B cell (primary cell): Measurements from ENCODE around the gene RAD51B. TPM values are rescaled to one million over a fixed set of nuclear protein-coding genes. Genes with fewer than 3 reads are reported as not detected.

ENCODE experiments used
- ATAC-seq: fragments of 200-7000 bp; cut with Tn5 transposase; one replicate; pipeline ENCODE4 v1.10.0; 2021; ENCODE audit warnings: low read depth, mild to moderate bottlenecking, moderate number of reproducible peaks, moderate library complexity
- CTCF ChIA-PET: fragments of 350-600 bp; sonication (Branson Sonifier 250); formaldehyde crosslinking; loops from one replicate; lab custom pipeline; 2021; ENCODE audit warnings: antibody characterized with exemption, inconsistent platforms; lab: Charles Lee
- POLR2A ChIA-PET: fragments of 350-600 bp; sonication (Branson Sonifier 250); formaldehyde crosslinking; loops from one replicate; lab custom pipeline; 2021; ENCODE audit warnings: antibody characterized with exemption; lab: Charles Lee
- DNase-seq: peaks from one replicate; pipeline ENCODE4 v3.0.0; 2013
- H2AFZ ChIP-seq: 2 replicates; pipeline ENCODE4 v1.6.1; 2012; ENCODE audit warnings: mild to moderate bottlenecking, low read depth, low read length; ENCODE audit not compliant: insufficient read depth, poor library complexity, severe bottlenecking
- H3K27ac ChIP-seq, 2 donors: 1 replicate in 1 of 2; 2 replicates in 1 of 2; pipeline ENCODE4 v1.5.1; 2012 to 2013; ENCODE audit warnings: low read length in 2 of 2, mild to moderate bottlenecking in 2 of 2, moderate library complexity in 1 of 2
- H3K27me3 ChIP-seq, 4 experiments: fragments of 200-600 bp in 1 of 4; sonication (generic) in 1 of 4; replicated peaks in 1 of 4; 1 replicate in 2 of 4; 2 replicates in 2 of 4; pipeline versions ENCODE4 v1.6.1 to v1.7.0; 2013 to 2016; ENCODE audit warnings: low read length in 3 of 4, mild to moderate bottlenecking in 2 of 4, mixed read lengths in 1 of 4, moderate library complexity in 1 of 4; ENCODE audit not compliant: insufficient read depth in 4 of 4, control insufficient read depth in 3 of 4; ENCODE audit errors: control extremely low read depth in 1 of 4
- H3K36me3 ChIP-seq, 2 experiments: replicated peaks in 1 of 2; 1 replicate in 1 of 2; 2 replicates in 1 of 2; pipeline versions ENCODE4 v1.6.1 to v1.7.1; 2013; ENCODE audit warnings: low read length in 1 of 2; ENCODE audit not compliant: insufficient read depth in 2 of 2, control insufficient read depth in 1 of 2; ENCODE audit errors: control extremely low read depth in 1 of 2, extremely low read depth in 1 of 2
- H3K4me1 ChIP-seq, 2 donors: fragments of 200-600 bp in 1 of 2; sonication (generic) in 1 of 2; 1 replicate in 1 of 2; 2 replicates in 1 of 2; pipeline versions ENCODE4 v1.5.1 to v1.6.1; 2013 to 2017; ENCODE audit warnings: low read length in 2 of 2; ENCODE audit not compliant: control insufficient read depth in 2 of 2, insufficient read depth in 2 of 2
- H3K4me2 ChIP-seq: replicated peaks from 2 replicates; pipeline ENCODE3; 2012; ENCODE audit warnings: mild to moderate bottlenecking, low read depth, low read length; ENCODE audit not compliant: poor library complexity, severe bottlenecking
- H3K4me3 ChIP-seq, 5 experiments: fragments of 200-600 bp in 1 of 5; sonication (generic) in 1 of 5; 1 replicate in 3 of 5; 2 replicates in 2 of 5; pipeline versions ENCODE4 v1.5.1 to v1.7.0; 2011 to 2016; ENCODE audit warnings: low read length in 4 of 5, mild to moderate bottlenecking in 4 of 5, low read depth in 2 of 5, control low read depth in 1 of 5, moderate library complexity in 1 of 5; ENCODE audit not compliant: insufficient read depth in 1 of 5; ENCODE audit errors: control extremely low read depth in 1 of 5, extremely low read depth in 1 of 5
- H3K79me2 ChIP-seq: fragments of 200-600 bp; sonication (generic); one replicate; pipeline ENCODE4 v1.6.0; 2016; ENCODE audit warnings: low read length; ENCODE audit not compliant: control insufficient read depth, insufficient read depth
- H3K9ac ChIP-seq: fragments of 200-600 bp; sonication (generic); 2 replicates; pipeline ENCODE4 v1.6.1; 2017; ENCODE audit warnings: mild to moderate bottlenecking, low read length, moderate library complexity
- H3K9me3 ChIP-seq, 3 donors: one replicate each; pipeline versions ENCODE4 v1.6.1 to v1.7.1; 2013; ENCODE audit warnings: low read length in 2 of 3; ENCODE audit not compliant: control insufficient read depth in 2 of 3, insufficient read depth in 1 of 3; ENCODE audit errors: control extremely low read depth in 1 of 3
- H4K20me1 ChIP-seq: 2 replicates; pipeline ENCODE4 v1.6.0; 2012; ENCODE audit warnings: mild to moderate bottlenecking, low read length; ENCODE audit not compliant: insufficient read depth, control insufficient read depth, poor library complexity, severe bottlenecking
- H3K27ac Mint-ChIP-seq: one replicate; pipeline ENCODE4 v1.8.0; 2021; ENCODE audit warnings: mixed read lengths
- H3K27me3 Mint-ChIP-seq: one replicate; pipeline ENCODE4 v1.8.0; 2021; ENCODE audit warnings: mixed read lengths
- H3K4me1 Mint-ChIP-seq: one replicate; pipeline ENCODE4 v1.8.0; 2021; ENCODE audit warnings: mixed read lengths
- H3K4me3 Mint-ChIP-seq: one replicate; pipeline ENCODE4 v1.8.0; 2021; ENCODE audit warnings: mixed read lengths
- H3K9me3 Mint-ChIP-seq: one replicate; pipeline ENCODE4 v1.8.0; 2022; ENCODE audit warnings: mixed read lengths; ENCODE audit not compliant: insufficient read depth
- EZH2 ChIP-seq: IDR thresholded peaks from 2 replicates; pipeline ENCODE4 v1.6.1; 2012; ENCODE audit warnings: borderline replicate concordance, low read depth, mild to moderate bottlenecking, moderate library complexity, low read length; ENCODE audit not compliant: insufficient read depth, poor library complexity, severe bottlenecking
- WGBS: methylation state at CpG from one replicate; pipeline ENCODE4 v1.1.5; 2013; ENCODE audit warnings: missing lambda C conversion rate; ENCODE audit not compliant: insufficient coverage; 5-methylcytosine and 5-hydroxymethylcytosine counted together
- intact Hi-C: fragments of 100-400 bp; cut with micrococcal nuclease; formaldehyde crosslinking; loops from one replicate; pipeline ENCODE4 v1.10.0; 2022
- polyA plus RNA-seq: library from polyadenylated mRNA; depleted of rRNA; stranded (reverse); fragments of >200 nt; gene quantifications from 2 replicates; pipeline ENCODE4 v1.2.3, GENCODE V29; 2012
- total RNA-seq, 2 donors: library from RNA; stranded (reverse); fragments of 120-200 nt in 1 of 2; gene quantifications; 1 replicate in 1 of 2; 2 replicates in 1 of 2; pipeline versions ENCODE4 v1.2.3 to v1.2.4, GENCODE V29; 2013 to 2022
- TF ChIP-seq, protein P1 (sequence below): fragments of 200-600 bp; IDR thresholded peaks from one replicate; pipeline ENCODE4 v1.8.0; 2022; ENCODE audit warnings: antibody characterized with exemption, mild to moderate bottlenecking

Gene RAD51B
- total and polyA plus RNA-seq, 2 donors (not counting 1 experiment from before 2014, with no cell fraction given), result 6.5 to 60.6 TPM

- no peaks in the 10 kb centered on the region for H3K27me3 ChIP-seq
- intact Hi-C loops, result no loop called here
- no peak overlapping the region for H3K9ac ChIP-seq
- TF ChIP-seq EZH2, result no peak
- TF ChIP-seq, protein P1, sequence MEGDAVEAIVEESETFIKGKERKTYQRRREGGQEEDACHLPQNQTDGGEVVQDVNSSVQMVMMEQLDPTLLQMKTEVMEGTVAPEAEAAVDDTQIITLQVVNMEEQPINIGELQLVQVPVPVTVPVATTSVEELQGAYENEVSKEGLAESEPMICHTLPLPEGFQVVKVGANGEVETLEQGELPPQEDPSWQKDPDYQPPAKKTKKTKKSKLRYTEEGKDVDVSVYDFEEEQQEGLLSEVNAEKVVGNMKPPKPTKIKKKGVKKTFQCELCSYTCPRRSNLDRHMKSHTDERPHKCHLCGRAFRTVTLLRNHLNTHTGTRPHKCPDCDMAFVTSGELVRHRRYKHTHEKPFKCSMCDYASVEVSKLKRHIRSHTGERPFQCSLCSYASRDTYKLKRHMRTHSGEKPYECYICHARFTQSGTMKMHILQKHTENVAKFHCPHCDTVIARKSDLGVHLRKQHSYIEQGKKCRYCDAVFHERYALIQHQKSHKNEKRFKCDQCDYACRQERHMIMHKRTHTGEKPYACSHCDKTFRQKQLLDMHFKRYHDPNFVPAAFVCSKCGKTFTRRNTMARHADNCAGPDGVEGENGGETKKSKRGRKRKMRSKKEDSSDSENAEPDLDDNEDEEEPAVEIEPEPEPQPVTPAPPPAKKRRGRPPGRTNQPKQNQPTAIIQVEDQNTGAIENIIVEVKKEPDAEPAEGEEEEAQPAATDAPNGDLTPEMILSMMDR, result no peak
- no peaks in the 10 kb centered on the region for H3K9me3 ChIP-seq
- no peaks in the 10 kb centered on the region for H4K20me1 ChIP-seq
- no peak overlapping the region for H3K4me3 ChIP-seq
- WGBS, result 67% methylated on average over 7 of the region's 7 CpGs
- H3K4me1 Mint-ChIP-seq, result peaks cover 10% of the 10 kb centered on the region
- no peak overlapping the region for H2AFZ ChIP-seq
- ChIA-PET POLR2A (no interaction called here), CTCF (no interaction called here)
- ATAC-seq (no peak), DNase-seq (no peak)
- H3K27me3 Mint-ChIP-seq, result no peaks in the 10 kb centered on the region
- H3K9me3 Mint-ChIP-seq, result no peaks in the 10 kb centered on the region
- no peak overlapping the region for H3K27ac Mint-ChIP-seq
- peaks cover 10 to 11% of the 10 kb centered on the region in 2 donors for H3K4me1 ChIP-seq
- H3K4me3 Mint-ChIP-seq, result no peak overlapping the region
- no peak overlapping the region for H3K4me2 ChIP-seq
- H3K79me2 ChIP-seq, result no peaks in the 10 kb centered on the region
- H3K27ac ChIP-seq, result no peak overlapping the region
- no peaks in the 10 kb centered on the region for H3K36me3 ChIP-seq
These were observed 948.7 kb downstream of the RAD51B start for GRCh38 chr14:68768316-68768715.

DNA sequence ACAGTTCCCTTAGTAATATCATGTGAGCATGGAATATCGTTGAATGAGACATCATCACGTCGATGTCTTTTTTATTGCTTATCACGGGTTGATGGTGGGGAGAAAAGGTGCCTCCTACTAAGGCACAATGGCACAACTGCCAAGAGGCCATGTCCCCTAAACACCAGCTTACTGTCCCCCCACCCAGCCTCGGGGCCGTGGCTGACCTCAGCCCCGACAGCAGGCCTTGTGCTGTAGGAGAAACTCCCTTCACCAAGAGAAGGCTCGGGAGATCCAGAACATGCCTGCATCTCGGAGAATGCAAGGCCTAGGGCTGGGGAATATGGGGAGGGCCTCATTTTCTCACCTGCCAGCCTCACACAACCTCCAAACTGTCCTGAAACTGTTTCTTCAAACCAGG is 950.5 kb downstream of the RAD51B start:
- Histone ChIP-seq H3K27me3 (no peaks in the 10 kb centered on the region), H2AFZ (no peak overlapping the region), H3K4me2 (no peak overlapping the region), H3K79me2 (no peaks in the 10 kb centered on the region), H3K9ac (no peak overlapping the region), H4K20me1 (no peaks in the 10 kb centered on the region), H3K27ac (no peak overlapping the region), H3K9me3 (peaks cover 0 to 3% (median 0%) of the 10 kb centered on the region in 3 donors), H3K36me3 (no peaks in the 10 kb centered on the region), H3K4me1 (peaks cover 10 to 11% of the 10 kb centered on the region in 2 donors), H3K4me3 (no peak overlapping the region)
- H3K4me3 Mint-ChIP-seq, result no peak overlapping the region
- intact Hi-C loops, result no loop called here
- ChIA-PET CTCF (no interaction called here), POLR2A (interaction anchor here (0.6 kb wide), 1 partner anchor 654 kb away, joined by 3 read pairs; no protein-coding TSS in a partner anchor)
- ATAC-seq, result no peak
- H3K4me1 Mint-ChIP-seq, result peaks cover 11% of the 10 kb centered on the region
- WGBS, result 100% methylated on average over 3 of the region's 9 CpGs
- TF ChIP-seq, protein P1, result no peak
- no peak for TF ChIP-seq EZH2
- H3K27me3 Mint-ChIP-seq, result no peaks in the 10 kb centered on the region
- DNase-seq, result no peak
- no peaks in the 10 kb centered on the region for H3K9me3 Mint-ChIP-seq
- H3K27ac Mint-ChIP-seq, result no peak overlapping the region
